ENCODE measurements around the gene PTPN7.

GRCh38 chr1:202105571-202106339 lies 54.6 kb downstream of the PTPN7 start:
- TF ChIP-seq CTCF (IDR thresholded peaks at IDR 0.05) (no peak), POLR2AphosphoS5 (IDR thresholded peaks at IDR 0.05) (no peak), POLR2A (IDR thresholded peaks at IDR 0.05) (peak in 1 of 4 donors; percentile 4)
